H1 (cell line): Measurements from ENCODE around the gene INSYN1. TPM values are rescaled to one million over a fixed set of nuclear protein-coding genes. Genes with fewer than 3 reads are reported as not detected.

Experiments
- CTCF ChIA-PET: fragments of 300-600 bp; sonication (Branson Sonifier 250); formaldehyde crosslinking; loops from one replicate; lab custom pipeline; 2021; ENCODE audit not compliant: partially characterized antibody; lab: Charles Lee
- POLR2A ChIA-PET: fragments of 300-600 bp; sonication (Branson Sonifier 250); formaldehyde crosslinking; loops from one replicate; lab custom pipeline; 2021; ENCODE audit warnings: inconsistent platforms; ENCODE audit not compliant: partially characterized antibody; lab: Charles Lee
- DNase-seq, 2 experiments: peaks; one replicate each; pipeline versions ENCODE4 v3.0.0 to v3.0.0-alpha.2; 2010 to 2022; ENCODE audit warnings: low spot score in 2 of 2, low read depth in 1 of 2, mixed read lengths in 1 of 2
- FAIRE-seq: peaks from 2 replicates; lab custom pipeline; 2011; peaks lifted over from hg19 to GRCh38; lab: Jason Lieb, UNC
- H2AFZ ChIP-seq: 2 replicates; pipeline ENCODE4 v1.8.1; 2012; ENCODE audit warnings: low read length, inconsistent platforms
- H2AK5ac ChIP-seq: 2 replicates; pipeline ENCODE4 v1.6.1; 2013; ENCODE audit warnings: low read depth, low read length
- H2BK120ac ChIP-seq: replicated peaks from 2 replicates; pipeline ENCODE3; 2013; ENCODE audit warnings: low read depth, low read length, inconsistent platforms
- H2BK12ac ChIP-seq: 2 replicates; pipeline ENCODE4 v1.6.1; 2013; ENCODE audit warnings: low read depth, low read length
- H2BK15ac ChIP-seq: 2 replicates; pipeline ENCODE4 v1.6.1; 2013; ENCODE audit warnings: low read length
- H2BK20ac ChIP-seq: 2 replicates; pipeline ENCODE4 v1.6.1; 2013; ENCODE audit warnings: low read length
- H2BK5ac ChIP-seq: 2 replicates; pipeline ENCODE4 v1.6.1; 2013; ENCODE audit warnings: low read depth, low read length
- H3K14ac ChIP-seq: 2 replicates; pipeline ENCODE4 v1.6.1; 2013; ENCODE audit warnings: inconsistent platforms; ENCODE audit not compliant: insufficient read length
- H3K18ac ChIP-seq: 2 replicates; pipeline ENCODE4 v1.6.1; 2013; ENCODE audit warnings: low read length; ENCODE audit errors: extremely low read depth
- H3K23ac ChIP-seq: 2 replicates; pipeline ENCODE4 v1.6.1; 2013; ENCODE audit warnings: inconsistent platforms; ENCODE audit not compliant: insufficient read length
- H3K23me2 ChIP-seq: 2 replicates; pipeline ENCODE4 v1.6.1; 2013; ENCODE audit warnings: low read depth, low read length
- H3K27ac ChIP-seq: 2 replicates; pipeline ENCODE4 v1.6.1; 2011; ENCODE audit warnings: low read depth, low read length, inconsistent platforms
- H3K27me3 ChIP-seq, 4 experiments: replicated peaks in 1 of 4; 1 replicate in 1 of 4; 2 replicates in 3 of 4; pipeline versions ENCODE4 v1.6.1 to v1.8.1; 2011 to 2013; ENCODE audit warnings: low read length in 3 of 4, mild to moderate bottlenecking in 3 of 4, inconsistent platforms in 2 of 4, mixed read lengths in 2 of 4, moderate library complexity in 1 of 4; ENCODE audit not compliant: control insufficient read depth in 3 of 4, insufficient read depth in 3 of 4; ENCODE audit errors: extremely low read depth in 1 of 4
- H3K36me3 ChIP-seq, 4 experiments: 2 replicates each; pipeline versions ENCODE4 v1.6.1 to v1.8.1; 2011 to 2013; ENCODE audit warnings: mild to moderate bottlenecking in 4 of 4, low read length in 3 of 4, moderate library complexity in 2 of 4, control low read depth in 1 of 4, inconsistent platforms in 1 of 4; ENCODE audit not compliant: insufficient read depth in 4 of 4, control insufficient read depth in 2 of 4
- H3K4ac ChIP-seq: replicated peaks from 2 replicates; pipeline ENCODE3; 2013; ENCODE audit warnings: low read length, low read depth, mixed read lengths, inconsistent platforms; ENCODE audit not compliant: insufficient read length
- H3K4me1 ChIP-seq, 4 experiments: replicated peaks in 1 of 4; 1 replicate in 1 of 4; 2 replicates in 3 of 4; pipeline versions ENCODE4 v1.6.1 to v1.8.1; 2011 to 2013; ENCODE audit warnings: low read length in 3 of 4, inconsistent platforms in 2 of 4, mixed read lengths in 1 of 4; ENCODE audit not compliant: insufficient read depth in 4 of 4, control insufficient read depth in 3 of 4
- H3K4me2 ChIP-seq, 2 experiments: 2 replicates each; pipeline versions ENCODE4 v1.6.1 to v1.8.1; 2011 to 2013; ENCODE audit warnings: low read depth in 2 of 2, low read length in 2 of 2, control low read depth in 1 of 2, inconsistent platforms in 1 of 2, mild to moderate bottlenecking in 1 of 2; ENCODE audit not compliant: insufficient read depth in 1 of 2
- H3K4me3 ChIP-seq, 4 experiments: fragments of 200-600, 300-600 bp in 1 of 4; sonication (generic), shearing (Covaris generic), sonication (Bioruptor Twin) in 1 of 4; 2 replicates each; pipeline versions ENCODE4 v1.5.1 to v1.8.1; 2011 to 2016; ENCODE audit warnings: low read length in 4 of 4, low read depth in 3 of 4, control low read depth in 2 of 4, inconsistent platforms in 2 of 4, mild to moderate bottlenecking in 2 of 4, mixed read lengths in 1 of 4, moderate library complexity in 1 of 4; ENCODE audit not compliant: insufficient read depth in 2 of 4; ENCODE audit errors: extremely low read depth in 1 of 4
- H3K56ac ChIP-seq: replicated peaks from 2 replicates; pipeline ENCODE3; 2013; ENCODE audit warnings: low read depth, mild to moderate bottlenecking, mixed read lengths, low read length, inconsistent platforms; ENCODE audit not compliant: insufficient read length
- H3K79me1 ChIP-seq: 2 replicates; pipeline ENCODE4 v1.6.1; 2013; ENCODE audit warnings: low read depth, low read length, control low read depth
- H3K79me2 ChIP-seq, 2 experiments: 2 replicates each; pipeline versions ENCODE4 v1.6.1 to v1.8.1; 2012 to 2013; ENCODE audit warnings: low read length in 2 of 2, mild to moderate bottlenecking in 2 of 2, inconsistent platforms in 1 of 2; ENCODE audit not compliant: insufficient read depth in 2 of 2, control insufficient read depth in 1 of 2
- H3K9ac ChIP-seq, 4 experiments: replicated peaks in 1 of 4; 1 replicate in 1 of 4; 2 replicates in 3 of 4; pipeline versions ENCODE4 v1.6.1 to v1.8.1; 2011 to 2013; ENCODE audit warnings: low read depth in 3 of 4, low read length in 3 of 4, control low read depth in 2 of 4, mild to moderate bottlenecking in 2 of 4, moderate library complexity in 2 of 4, inconsistent platforms in 1 of 4; ENCODE audit errors: extremely low read depth in 1 of 4
- H3K9me3 ChIP-seq, 2 experiments: 2 replicates each; pipeline versions ENCODE4 v1.6.1 to v1.8.1; 2012 to 2013; ENCODE audit warnings: mild to moderate bottlenecking in 2 of 2, moderate library complexity in 2 of 2, control low read depth in 1 of 2, inconsistent platforms in 1 of 2, low read depth in 1 of 2, low read length in 1 of 2, mixed read lengths in 1 of 2; ENCODE audit not compliant: insufficient read depth in 2 of 2
- H4K20me1 ChIP-seq, 2 experiments: replicated peaks in 1 of 2; 2 replicates each; pipeline versions ENCODE3 to v1.8.1; 2011 to 2013; ENCODE audit warnings: inconsistent platforms in 2 of 2, low read length in 2 of 2, mild to moderate bottlenecking in 1 of 2; ENCODE audit not compliant: insufficient read depth in 2 of 2, control insufficient read depth in 1 of 2
- H4K5ac ChIP-seq: 2 replicates; pipeline ENCODE4 v1.6.1; 2013; ENCODE audit warnings: low read length, low read depth, mixed read lengths, inconsistent platforms; ENCODE audit not compliant: insufficient read length
- H4K8ac ChIP-seq: 2 replicates; pipeline ENCODE4 v1.8.0; 2013; ENCODE audit warnings: mild to moderate bottlenecking, moderate library complexity, low read length, inconsistent platforms; ENCODE audit not compliant: insufficient read depth; ENCODE audit errors: extremely low read depth
- H4K91ac ChIP-seq: replicated peaks from 2 replicates; pipeline ENCODE3; 2013; ENCODE audit warnings: low read length, mixed read lengths, inconsistent platforms; ENCODE audit not compliant: insufficient read length
- POLR2AphosphoS5 ChIP-seq: IDR thresholded peaks from 2 replicates; pipeline ENCODE4 v1.6.1; 2011; ENCODE audit warnings: low read depth, low read length
- YY1 ChIP-seq: IDR thresholded peaks from 2 replicates; pipeline ENCODE4 v1.6.1; 2011; ENCODE audit warnings: low read depth, mild to moderate bottlenecking, low read length
- WGBS, 2 experiments: shearing (Covaris generic) in 1 of 2; methylation state at CpG; one replicate each; pipeline versions ENCODE4 v1.1.6 to v1.1.7; 2013 to 2015; ENCODE audit warnings: low lambda C conversion rate in 2 of 2, mixed read lengths in 2 of 2, inconsistent platforms in 1 of 2, low coverage in 1 of 2, missing lambda C conversion rate in 1 of 2; ENCODE audit not compliant: insufficient replicate concordance in 2 of 2, insufficient coverage in 1 of 2, insufficient read length in 1 of 2; ENCODE audit errors: extremely low coverage in 1 of 2, missing lambda C conversion rate in 1 of 2; 5-methylcytosine and 5-hydroxymethylcytosine counted together
- polyA plus RNA-seq, 7 experiments: library from polyadenylated mRNA; depleted of rRNA in 3 of 7; stranded (reverse) in 5 of 7; unstranded in 2 of 7; fragments of >200 nt in 5 of 7; fragments of 200-250 nt in 2 of 7; gene quantifications; 1 replicate in 5 of 7; 2 replicates in 1 of 7; 4 replicates in 1 of 7; pipeline versions ENCODE4 v1.2.1 to v1.2.3, GENCODE V29; 2011 to 2013; ENCODE audit warnings: missing spikeins in 2 of 7, mixed read lengths in 2 of 7
- total RNA-seq: library from RNA; stranded (reverse); fragmentation: NEBNext Ultra II Directional; extraction: Animal tissue kit (Norgen Biotek cat#: 25700); gene quantifications from 2 replicates; pipeline ENCODE4 v1.2.1, GENCODE V29; 2021

INSYN1 gene
- total and polyA plus RNA-seq, 2 of the 8 experiments (the other 6 are each of a cell fraction or from before 2014, with no cell fraction given), result 7.2 to 10.2 TPM

DNA sequence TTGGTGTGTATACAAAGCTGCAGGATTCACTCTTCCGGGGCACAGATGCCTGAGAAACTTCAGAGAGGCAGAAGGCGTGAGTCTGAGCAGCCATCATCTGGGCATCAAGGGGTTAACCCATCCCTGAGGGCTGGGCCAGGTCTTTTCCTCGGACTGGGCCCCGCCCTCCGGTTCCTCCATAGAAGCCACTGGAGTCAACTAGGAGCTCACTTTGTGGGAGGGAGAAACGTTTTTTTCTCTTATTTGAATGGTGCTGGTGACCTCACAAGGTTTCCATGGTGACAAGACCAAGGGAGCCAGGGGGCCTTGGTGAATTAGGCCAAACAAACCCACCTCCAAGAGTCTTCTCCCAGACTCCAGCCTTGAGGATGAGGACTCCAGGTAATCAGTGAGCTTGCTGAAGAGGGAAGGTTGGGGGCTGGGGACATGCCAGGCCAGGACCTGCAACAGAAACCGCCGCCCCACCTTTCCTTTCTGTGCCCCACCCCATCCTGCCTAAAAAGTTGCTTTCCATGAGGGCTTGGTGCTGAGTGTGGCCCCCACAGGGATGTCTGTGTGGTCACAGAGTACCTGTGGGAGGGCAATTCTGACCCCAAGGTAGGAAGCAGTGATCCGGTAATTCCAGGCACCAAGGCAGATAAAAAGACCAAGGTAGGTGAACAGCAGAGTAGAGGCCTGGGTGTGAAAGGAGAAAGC is 14.8 kb upstream of the INSYN1 start:
- H2BK15ac ChIP-seq, result 0 out of 2 replicates have a peak overlapping the region, but pooled peaks have one; percentile 88
- ChIA-PET POLR2A (interaction anchor here (1.0 to 1.6 kb wide), 4 partner anchors 14 to 136 kb away, joined by 3 to 5 read pairs (median 3); no protein-coding TSS in a partner anchor), CTCF (interaction anchor here (0.8 to 6.3 kb wide), 14 partner anchors 9 to 131 kb away, joined by 3 to 60 read pairs (median 4); partner anchors contain the start of gene INSYN1)
- DNase-seq (peak in 1 of 2 experiments; percentile 65), FAIRE-seq (no peak)
- H3K9me3 ChIP-seq, result no peaks in the 10 kb centered on the region
- no peak overlapping the region for H3K9ac ChIP-seq
- H2AK5ac ChIP-seq, result no peak overlapping the region
- H3K56ac ChIP-seq, result no peak overlapping the region
- 0 out of 2 replicates have a peak, but pooled peaks have one; percentile 22 for TF ChIP-seq YY1
- no peak for TF ChIP-seq POLR2AphosphoS5
- H2BK12ac ChIP-seq, result peak overlapping the region; percentile 93; the same call in 1 of the 2 replicates
- H2BK5ac ChIP-seq, result peak overlapping the region; percentile 48; the same call in 1 of the 2 replicates
- no peaks in the 10 kb centered on the region for H4K20me1 ChIP-seq
- peak overlapping the region; percentile 89; the same call in 1 of the 2 replicates for H2BK20ac ChIP-seq
- H4K5ac ChIP-seq, result no peak overlapping the region
- H3K18ac ChIP-seq, result 0 out of 2 replicates have a peak overlapping the region, but pooled peaks have one; percentile 39
- no peak overlapping the region for H3K27ac ChIP-seq
- 46% methylated on average over 8 of the region's 9 CpGs; no CpG with 5 or more reads in 1 of the 2 experiments for WGBS, 2 experiments
- H4K8ac ChIP-seq, result no peak overlapping the region
- peak overlapping the region; percentile 24 to 49; a peak in 3 of 4 replicates for H3K4me2 ChIP-seq
- H3K23ac ChIP-seq, result no peak overlapping the region
- no peak overlapping the region for H3K4ac ChIP-seq
- H3K14ac ChIP-seq, result no peak overlapping the region
- peaks cover 4% of the 10 kb centered on the region; the same call in 1 of the 2 replicates for H3K23me2 ChIP-seq
- peak overlapping the region; percentile 89 for H4K91ac ChIP-seq
- H2BK120ac ChIP-seq, result no peak overlapping the region
- H3K36me3 ChIP-seq, result no peaks in the 10 kb centered on the region
- H3K4me3 ChIP-seq, result peak overlapping the region in 1 of 4 experiments; percentile 35; a peak in 2 of 8 replicates
- H3K4me1 ChIP-seq, result peaks cover 0 to 8% (median 0%) of the 10 kb centered on the region in 4 experiments; a peak in 3 of 7 replicates
- 0 out of 4 replicates have a peak, but pooled peaks cover 0 to 3% of the 10 kb centered on the region in 2 experiments for H3K79me2 ChIP-seq
- H3K27me3 ChIP-seq, result no peaks in the 10 kb centered on the region
- H3K79me1 ChIP-seq, result no peaks in the 10 kb centered on the region
- no peak overlapping the region for H2AFZ ChIP-seq
